ENCODE results near the gene SLC12A3.

The SLC12A3 gene

DNA sequence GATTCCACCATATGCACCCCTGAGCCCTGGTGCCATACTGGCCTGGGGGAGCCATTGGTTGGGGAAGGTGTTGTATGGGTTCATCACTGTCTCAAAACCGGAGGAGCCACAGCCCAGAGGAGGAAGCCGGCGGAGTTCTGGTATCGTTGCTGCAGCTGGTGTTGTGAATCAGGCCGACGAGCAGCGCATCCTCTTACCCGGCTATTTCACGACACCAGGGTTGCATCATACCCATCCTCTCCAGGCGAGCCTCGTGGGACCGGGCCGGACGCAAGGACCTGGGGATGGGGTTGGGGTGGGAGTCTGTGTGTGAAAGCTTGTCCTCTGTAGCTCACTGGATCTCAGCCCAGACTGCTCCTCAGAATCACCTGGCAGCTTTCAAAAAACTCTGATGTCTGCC is 6.6 kb upstream of the SLC12A3 start:
- DNase-seq (ENCODE audit: low read depth), result no peak
- no peak overlapping the region for H3K4me3 ChIP-seq (ENCODE audit: low read depth, low read length)
- in situ Hi-C loops (cut with HindIII; ENCODE audit: low sequenced_read_pairs), result no loop called here
- TF ChIP-seq, protein P1, sequence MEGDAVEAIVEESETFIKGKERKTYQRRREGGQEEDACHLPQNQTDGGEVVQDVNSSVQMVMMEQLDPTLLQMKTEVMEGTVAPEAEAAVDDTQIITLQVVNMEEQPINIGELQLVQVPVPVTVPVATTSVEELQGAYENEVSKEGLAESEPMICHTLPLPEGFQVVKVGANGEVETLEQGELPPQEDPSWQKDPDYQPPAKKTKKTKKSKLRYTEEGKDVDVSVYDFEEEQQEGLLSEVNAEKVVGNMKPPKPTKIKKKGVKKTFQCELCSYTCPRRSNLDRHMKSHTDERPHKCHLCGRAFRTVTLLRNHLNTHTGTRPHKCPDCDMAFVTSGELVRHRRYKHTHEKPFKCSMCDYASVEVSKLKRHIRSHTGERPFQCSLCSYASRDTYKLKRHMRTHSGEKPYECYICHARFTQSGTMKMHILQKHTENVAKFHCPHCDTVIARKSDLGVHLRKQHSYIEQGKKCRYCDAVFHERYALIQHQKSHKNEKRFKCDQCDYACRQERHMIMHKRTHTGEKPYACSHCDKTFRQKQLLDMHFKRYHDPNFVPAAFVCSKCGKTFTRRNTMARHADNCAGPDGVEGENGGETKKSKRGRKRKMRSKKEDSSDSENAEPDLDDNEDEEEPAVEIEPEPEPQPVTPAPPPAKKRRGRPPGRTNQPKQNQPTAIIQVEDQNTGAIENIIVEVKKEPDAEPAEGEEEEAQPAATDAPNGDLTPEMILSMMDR (IDR thresholded peaks at IDR 0.05; ENCODE audit: low read depth, low read length, missing control alignments), result no peak

DNA sequence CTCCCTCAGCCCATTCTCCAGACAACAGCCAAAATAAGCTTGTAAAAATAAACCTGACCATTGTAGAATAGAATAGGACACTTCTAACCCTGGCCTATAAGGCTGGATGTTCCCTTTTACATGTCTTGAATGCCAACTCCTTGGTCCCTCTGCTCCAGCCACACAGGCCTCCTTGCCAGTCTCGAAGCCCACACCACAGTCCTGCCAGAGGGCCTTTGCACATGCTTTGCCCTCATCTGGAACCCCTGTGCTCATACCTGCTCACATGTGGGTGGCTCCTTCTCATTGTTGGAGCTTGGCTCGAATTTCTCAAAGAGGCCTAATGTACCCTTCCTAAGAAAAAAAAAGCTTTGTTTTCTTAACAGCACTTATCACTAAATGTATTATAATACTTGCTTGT is 5.4 kb upstream of the SLC12A3 start:
- H3K4me3 ChIP-seq (ENCODE audit: low read depth, low read length), result no peak overlapping the region
- no peak for DNase-seq (ENCODE audit: low read depth)
- in situ Hi-C loops (cut with HindIII; ENCODE audit: low sequenced_read_pairs), result no loop called here
- TF ChIP-seq, protein P1 (IDR thresholded peaks at IDR 0.05; ENCODE audit: low read depth, low read length, missing control alignments), result no peak

DNA sequence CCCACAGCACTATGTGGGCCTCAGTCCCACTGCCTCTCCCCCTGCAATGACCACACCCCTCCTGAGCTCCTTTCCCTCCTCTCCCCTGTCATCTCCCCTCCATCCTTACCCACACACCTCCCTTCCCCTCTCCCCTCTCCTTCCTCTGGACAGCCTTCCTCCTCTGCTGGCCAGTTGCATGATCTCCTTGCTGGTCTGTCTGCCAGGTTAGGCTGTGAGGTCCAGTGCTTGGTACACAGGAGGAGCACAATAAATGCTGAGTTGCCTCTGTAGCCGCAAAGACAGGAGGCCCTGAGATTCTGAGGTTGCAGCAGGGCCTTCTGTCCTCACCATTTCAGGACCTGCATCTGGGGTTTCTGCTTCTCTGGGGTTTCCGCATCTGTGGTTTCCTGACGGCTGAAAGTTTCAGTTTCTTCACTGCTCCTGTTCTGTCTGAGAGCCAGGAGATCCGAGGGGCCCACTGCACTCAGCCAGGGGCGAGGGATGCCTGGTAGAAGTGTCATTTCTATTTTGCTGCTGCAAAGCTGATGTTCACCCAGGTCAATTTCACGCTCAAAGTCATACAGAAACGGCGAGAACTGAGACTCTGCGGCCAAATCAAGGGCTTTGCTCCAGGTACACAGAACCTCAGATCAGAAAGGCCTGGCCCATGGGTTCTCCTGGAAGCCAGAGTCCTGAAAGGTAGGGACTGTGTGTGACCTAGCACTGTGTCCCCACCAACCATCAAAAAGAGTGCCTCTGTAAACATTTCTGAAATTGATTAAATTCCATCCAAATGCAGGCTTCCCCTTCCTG is 4.6 kb upstream of the SLC12A3 start:
- H3K4me3 ChIP-seq (ENCODE audit: low read depth, low read length), result no peak overlapping the region
- DNase-seq (ENCODE audit: low read depth), result no peak
- TF ChIP-seq, protein P1 (IDR thresholded peaks at IDR 0.05; ENCODE audit: low read depth, low read length, missing control alignments), result no peak

DNA sequence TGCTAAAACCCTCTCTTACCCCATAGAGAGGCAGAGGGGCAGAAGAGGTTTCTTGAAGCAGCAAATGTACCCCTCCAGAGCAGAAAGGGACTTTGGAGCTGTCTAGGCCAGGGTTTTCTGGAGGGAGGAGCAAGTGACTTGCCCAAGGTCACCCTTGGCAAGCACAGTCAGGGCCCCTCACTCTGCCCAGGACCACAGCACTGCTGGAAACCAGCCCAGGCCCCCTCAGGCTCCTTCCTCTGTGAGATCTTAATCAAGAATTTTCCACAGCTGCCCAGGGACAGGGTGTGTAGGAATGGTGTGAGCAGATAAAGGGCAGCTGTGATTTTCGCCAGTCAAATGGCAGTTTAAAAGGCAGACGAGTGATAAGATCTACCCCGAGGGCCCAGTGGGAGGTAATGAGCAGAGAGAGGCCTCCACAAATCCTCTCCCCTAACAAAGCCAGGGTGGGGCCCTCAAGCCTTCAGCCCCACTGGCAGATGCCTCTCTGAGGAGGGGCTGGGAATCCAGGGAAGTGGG is 3.9 kb upstream of the SLC12A3 start:
- no peak overlapping the region for H3K4me3 ChIP-seq (ENCODE audit: low read depth, low read length)
- in situ Hi-C loops (cut with HindIII; ENCODE audit: low sequenced_read_pairs), result no loop called here
- no peak for DNase-seq (ENCODE audit: low read depth)
- TF ChIP-seq, protein P1 (IDR thresholded peaks at IDR 0.05; ENCODE audit: low read depth, low read length, missing control alignments), result no peak

More for the DNA sequence above, 4.6 kb upstream of the SLC12A3 start:
- in situ Hi-C loops (cut with HindIII; ENCODE audit: low sequenced_read_pairs), result no loop called here

DNA sequence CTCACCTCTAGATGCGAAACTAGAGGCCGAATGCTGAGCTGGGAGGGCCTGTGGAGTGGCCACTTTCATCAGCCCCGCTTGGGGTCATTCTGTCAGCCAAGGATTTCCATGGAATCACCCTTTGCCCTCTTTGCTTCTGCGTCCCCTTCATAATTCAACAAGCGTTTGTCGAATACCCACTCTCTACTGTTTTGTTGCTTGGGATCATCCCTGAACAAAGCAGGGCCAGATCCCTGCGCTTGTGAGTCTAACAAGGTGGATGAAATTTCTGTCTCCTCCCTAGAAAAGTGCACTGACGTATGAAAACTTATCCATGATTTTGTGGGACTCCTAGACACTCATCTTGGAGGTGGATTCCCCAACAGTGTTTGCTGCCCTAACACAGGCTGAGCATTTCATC is 3.3 kb upstream of the SLC12A3 start:
- TF ChIP-seq, protein P1 (IDR thresholded peaks at IDR 0.05; ENCODE audit: low read depth, low read length, missing control alignments), result no peak
- DNase-seq (ENCODE audit: low read depth), result no peak
- in situ Hi-C loops (cut with HindIII; ENCODE audit: low sequenced_read_pairs), result no loop called here
- no peak overlapping the region for H3K4me3 ChIP-seq (ENCODE audit: low read depth, low read length)

DNA sequence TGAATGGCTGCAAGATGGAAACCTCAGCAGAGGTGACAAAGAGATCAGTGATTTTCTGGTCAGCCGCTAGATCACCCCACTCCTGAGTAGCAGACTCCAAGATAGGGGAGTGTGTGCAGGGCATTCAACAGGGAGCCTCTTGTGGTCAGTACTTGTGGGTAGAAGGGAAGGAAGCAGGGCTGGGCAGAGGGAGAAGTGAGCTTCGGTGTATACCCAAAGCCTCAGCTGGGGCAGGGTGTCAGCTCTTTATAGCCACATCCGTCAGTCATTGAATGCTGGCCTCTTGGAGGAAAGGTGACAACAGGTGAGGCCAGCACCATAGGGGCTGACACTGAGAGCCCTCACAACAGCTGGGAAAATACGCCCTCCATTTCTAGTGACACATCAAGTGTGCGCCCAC is 2.2 kb upstream of the SLC12A3 start:
- DNase-seq (ENCODE audit: low read depth), result no peak
- no peak overlapping the region for H3K4me3 ChIP-seq (ENCODE audit: low read depth, low read length)
- in situ Hi-C loops (cut with HindIII; ENCODE audit: low sequenced_read_pairs), result no loop called here
- TF ChIP-seq, protein P1 (IDR thresholded peaks at IDR 0.05; ENCODE audit: low read depth, low read length, missing control alignments), result no peak

Data from astrocyte of the cerebellum (primary cell).